NCI-H446 treated with DMSO at 0.1 percent for 48 hours (cell line): Measurements from ENCODE around the gene SLC25A15.
A peak's percentile ranks its signal among the peaks of the same experiment; 100 is the strongest.

Experiments
- DNase-seq: peaks from one replicate; lab custom pipeline; 2025; lab: John Stamatoyannopoulos, UW

SLC25A15 gene

GRCh38 chr13:40789275-40790153 lies at the start of gene SLC25A15:
SLC25A15 (plus strand) TSS chr13:40789611; CDS start chr13:40793227, 3,616 bp downstream.
- DNase-seq, result peak; percentile 48

- DNase-seq, result no peak
These were observed 40.1 kb upstream of the SLC25A15 start for GRCh38 chr13:40749327-40749726.

GRCh38 chr13:40755082-40755700 lies 34.2 kb upstream of the SLC25A15 start:
- no peak for DNase-seq

- DNase-seq, result no peak
These were observed 33.4 kb upstream of the SLC25A15 start for GRCh38 chr13:40756042-40756441.

GRCh38 chr13:40758811-40759210 lies 30.6 kb upstream of the SLC25A15 start:
- no peak for DNase-seq

GRCh38 chr13:40762849-40763248 lies 26.6 kb upstream of the SLC25A15 start:
- DNase-seq, result no peak

- no peak for DNase-seq
These were observed 24.6 kb upstream of the SLC25A15 start for GRCh38 chr13:40764587-40765403.

- no peak for DNase-seq
These were observed 23.8 kb upstream of the SLC25A15 start for GRCh38 chr13:40765602-40766001.

- DNase-seq, result no peak
These were observed 19.4 kb upstream of the SLC25A15 start for GRCh38 chr13:40769970-40770369.

- no peak for DNase-seq
These were observed 18.8 kb upstream of the SLC25A15 start for GRCh38 chr13:40770609-40770933.

- DNase-seq, result peak; percentile 79
These were observed 18.3 kb upstream of the SLC25A15 start, which contains the start of gene MRPS31 for GRCh38 chr13:40770934-40771618. MRPS31 (minus strand) TSS chr13:40771190; CDS start chr13:40771136, 54 bp downstream.

GRCh38 chr13:40772765-40773473 lies 16.5 kb upstream of the SLC25A15 start:
- DNase-seq, result no peak

- DNase-seq, result no peak
These were observed 14.7 kb upstream of the SLC25A15 start for GRCh38 chr13:40774672-40775071.

GRCh38 chr13:40776232-40776631 lies 13.2 kb upstream of the SLC25A15 start:
- no peak for DNase-seq

- no peak for DNase-seq
These were observed 12.7 kb upstream of the SLC25A15 start for GRCh38 chr13:40776681-40777165.

GRCh38 chr13:40777166-40777808 lies 12.1 kb upstream of the SLC25A15 start:
- peak; percentile 48 for DNase-seq

- DNase-seq, result no peak
These were observed 11.6 kb upstream of the SLC25A15 start for GRCh38 chr13:40777809-40778175.

- no peak for DNase-seq
These were observed 10.4 kb upstream of the SLC25A15 start for GRCh38 chr13:40779049-40779448.

- no peak for DNase-seq
These were observed 9.6 kb upstream of the SLC25A15 start for GRCh38 chr13:40779796-40780285.

- DNase-seq, result no peak
These were observed 8.5 kb upstream of the SLC25A15 start for GRCh38 chr13:40780822-40781401.
